DND-41 (cell line): ENCODE measurements around the gene CRHR2.

Experiments used
- EZH2 ChIP-seq: IDR thresholded peaks from 3 replicates; pipeline ENCODE4 v1.6.1; 2012; ENCODE audit warnings: borderline replicate concordance, low read depth, mild to moderate bottlenecking, moderate library complexity, low read length, inconsistent platforms; ENCODE audit not compliant: severe bottlenecking
- TF ChIP-seq, protein P1 (sequence below): IDR thresholded peaks from 2 replicates; pipeline ENCODE4 v1.5.1; 2012; ENCODE audit warnings: borderline replicate concordance, low read length, moderate library complexity, mild to moderate bottlenecking; ENCODE audit not compliant: poor library complexity, severe bottlenecking; ENCODE audit errors: extremely low read depth

DNA sequence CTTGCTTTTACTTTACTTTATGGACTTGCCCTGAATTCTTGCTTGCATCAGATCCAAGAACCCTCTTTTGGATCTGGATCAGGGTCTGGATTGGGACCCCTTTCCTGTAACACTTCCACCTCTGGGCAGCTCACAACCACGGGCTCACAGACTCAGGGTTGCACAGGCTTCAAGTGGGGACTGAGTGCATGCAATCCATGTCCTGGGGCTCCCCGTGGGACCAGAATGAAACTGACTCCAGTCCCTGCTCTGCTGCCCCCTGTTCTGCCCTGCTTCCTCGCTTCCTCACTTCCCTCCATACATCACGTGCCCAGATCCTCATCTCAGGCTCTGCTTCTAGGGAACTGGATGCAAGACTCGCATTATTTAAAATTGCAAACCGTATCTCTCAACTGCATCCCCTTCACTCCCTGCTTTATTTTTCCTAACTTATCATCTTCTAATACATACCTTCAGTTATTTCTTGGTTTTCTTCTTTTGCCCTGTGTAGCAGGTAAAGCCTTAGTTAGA is 46.4 kb upstream of the CRHR2 start:
- TF ChIP-seq, protein P1, sequence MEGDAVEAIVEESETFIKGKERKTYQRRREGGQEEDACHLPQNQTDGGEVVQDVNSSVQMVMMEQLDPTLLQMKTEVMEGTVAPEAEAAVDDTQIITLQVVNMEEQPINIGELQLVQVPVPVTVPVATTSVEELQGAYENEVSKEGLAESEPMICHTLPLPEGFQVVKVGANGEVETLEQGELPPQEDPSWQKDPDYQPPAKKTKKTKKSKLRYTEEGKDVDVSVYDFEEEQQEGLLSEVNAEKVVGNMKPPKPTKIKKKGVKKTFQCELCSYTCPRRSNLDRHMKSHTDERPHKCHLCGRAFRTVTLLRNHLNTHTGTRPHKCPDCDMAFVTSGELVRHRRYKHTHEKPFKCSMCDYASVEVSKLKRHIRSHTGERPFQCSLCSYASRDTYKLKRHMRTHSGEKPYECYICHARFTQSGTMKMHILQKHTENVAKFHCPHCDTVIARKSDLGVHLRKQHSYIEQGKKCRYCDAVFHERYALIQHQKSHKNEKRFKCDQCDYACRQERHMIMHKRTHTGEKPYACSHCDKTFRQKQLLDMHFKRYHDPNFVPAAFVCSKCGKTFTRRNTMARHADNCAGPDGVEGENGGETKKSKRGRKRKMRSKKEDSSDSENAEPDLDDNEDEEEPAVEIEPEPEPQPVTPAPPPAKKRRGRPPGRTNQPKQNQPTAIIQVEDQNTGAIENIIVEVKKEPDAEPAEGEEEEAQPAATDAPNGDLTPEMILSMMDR = no peak
- no peak for TF ChIP-seq EZH2
